ENCODE results near the gene DIP2C. TPM values are rescaled to one million over a fixed set of nuclear protein-coding genes. Genes with fewer than 3 reads are reported as not detected.

Gene DIP2C
- total RNA-seq, 2 experiments from 2014 or later: 0.85 to 0.95 TPM

DNA sequence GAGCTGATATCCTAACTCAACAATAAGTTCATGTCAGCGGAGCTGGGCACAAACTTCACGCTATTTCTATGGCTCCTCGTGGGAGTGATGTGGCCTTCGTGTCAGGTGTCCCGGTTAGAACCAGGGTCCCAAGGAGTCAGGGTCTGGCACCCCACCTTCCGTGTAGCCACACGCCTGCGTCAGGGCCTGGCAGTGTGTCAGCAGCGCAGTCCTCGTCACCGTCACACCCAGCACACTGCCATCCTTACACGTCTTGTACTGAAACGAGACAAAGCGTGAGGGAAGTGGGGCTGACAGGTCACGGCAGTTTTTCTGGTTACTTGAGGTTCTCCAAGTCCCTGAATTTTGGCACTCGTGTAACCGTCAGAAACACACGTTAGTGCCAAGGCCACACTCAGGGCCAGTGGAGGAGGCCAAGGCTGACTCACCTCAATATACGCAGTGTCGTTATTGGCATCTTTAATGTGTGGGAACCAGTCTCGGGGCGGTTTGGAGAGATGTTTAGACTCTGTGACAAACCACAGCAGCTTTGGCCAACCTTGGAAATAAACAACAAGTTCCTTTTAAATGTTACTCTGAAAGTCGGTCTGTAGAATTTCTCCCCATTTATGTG, 299.5 kb downstream of the DIP2C start:
- intact Hi-C loops (cut with micrococcal nuclease): no loop called here
- H3K27ac Mint-ChIP-seq: no peak overlapping the region
- H3K36me3 Mint-ChIP-seq (ENCODE audit: low read depth): no peaks in the 10 kb centered on the region
- no peak overlapping the region for H3K4me3 Mint-ChIP-seq
- no peaks in the 10 kb centered on the region for H3K9me3 Mint-ChIP-seq
- no peak for DNase-seq
- peaks cover 2% of the 10 kb centered on the region for H3K4me1 Mint-ChIP-seq (ENCODE audit: low read depth)
- no peak for TF ChIP-seq CTCF (IDR thresholded peaks at IDR 0.05)
- no peaks in the 10 kb centered on the region for H3K27me3 Mint-ChIP-seq
- POLR2A ChIA-PET: no interaction called here
- no peak for ATAC-seq
- CTCF ChIA-PET: no interaction called here

GRCh38 chr10:389261-389790, 300.1 kb downstream of the DIP2C start:
- CTCF ChIA-PET: no interaction called here
- no peak for TF ChIP-seq CTCF (IDR thresholded peaks at IDR 0.05)
- no peak overlapping the region for H3K27ac Mint-ChIP-seq
- H3K4me1 Mint-ChIP-seq (ENCODE audit: low read depth): no peaks in the 10 kb centered on the region
- ATAC-seq (no peak), DNase-seq (no peak)
- no peak overlapping the region for H3K4me3 Mint-ChIP-seq
- no peaks in the 10 kb centered on the region for H3K9me3 Mint-ChIP-seq
- H3K27me3 Mint-ChIP-seq: no peaks in the 10 kb centered on the region
- intact Hi-C loops (cut with micrococcal nuclease): no loop called here
- H3K36me3 Mint-ChIP-seq (ENCODE audit: low read depth): no peaks in the 10 kb centered on the region
- POLR2A ChIA-PET: no interaction called here

- ATAC-seq (no peak), DNase-seq (no peak)
- Mint-ChIP-seq H3K4me3 (no peak overlapping the region), H3K27ac (no peak overlapping the region), H3K9me3 (no peaks in the 10 kb centered on the region), H3K4me1 (ENCODE audit: low read depth) (peaks cover 3% of the 10 kb centered on the region), H3K27me3 (no peaks in the 10 kb centered on the region), H3K36me3 (ENCODE audit: low read depth) (no peaks in the 10 kb centered on the region)
- TF ChIP-seq CTCF (IDR thresholded peaks at IDR 0.05): no peak
- ChIA-PET CTCF (no interaction called here), POLR2A (no interaction called here)
- intact Hi-C loops (cut with micrococcal nuclease): no loop called here
Observed at GRCh38 chr10:388661-389045, 300.8 kb downstream of the DIP2C start.

DNA sequence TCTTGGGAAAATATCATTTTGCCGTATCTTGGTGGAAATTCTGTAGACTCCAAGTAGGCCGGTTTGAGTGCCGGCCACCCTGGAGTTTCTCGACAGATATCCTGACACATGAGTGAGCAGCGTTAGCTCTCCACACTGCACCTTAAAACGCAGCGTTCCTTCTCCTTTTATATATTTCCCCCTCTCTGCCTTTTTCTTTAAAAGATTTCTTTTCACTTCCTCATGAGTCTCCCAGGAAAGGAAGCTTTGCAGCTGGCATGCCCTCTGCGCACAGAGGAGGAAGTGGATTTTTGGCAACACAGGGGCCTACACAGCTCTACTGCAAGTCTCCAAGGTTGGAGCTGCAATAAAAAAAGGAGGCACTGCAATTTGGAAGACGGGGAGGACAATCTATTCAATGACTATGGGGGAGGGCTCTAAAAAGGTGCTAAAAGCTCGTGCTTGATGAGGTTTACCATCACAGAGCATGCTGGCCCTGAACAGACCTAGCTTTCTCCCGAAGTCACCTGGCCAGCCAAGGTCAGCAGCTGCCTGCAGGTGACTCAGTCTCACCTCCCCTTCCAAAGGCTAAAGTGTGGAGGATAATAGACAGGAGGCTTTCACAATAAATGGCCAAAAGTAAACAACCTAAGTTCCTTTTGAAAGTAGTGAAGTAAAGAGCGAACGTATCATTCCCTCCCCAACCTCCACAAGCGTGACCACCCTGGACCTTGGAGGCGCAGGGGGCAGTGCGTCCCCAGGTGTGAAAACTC, 301.4 kb downstream of the DIP2C start:
- no peak for ATAC-seq
- H3K27me3 Mint-ChIP-seq: no peaks in the 10 kb centered on the region
- POLR2A ChIA-PET: no interaction called here
- TF ChIP-seq CTCF (IDR thresholded peaks at IDR 0.05): no peak
- no peak overlapping the region for H3K4me3 Mint-ChIP-seq
- H3K4me1 Mint-ChIP-seq (ENCODE audit: low read depth): peaks cover 4% of the 10 kb centered on the region
- CTCF ChIA-PET: no interaction called here
- intact Hi-C loops (cut with micrococcal nuclease): no loop called here
- no peak for DNase-seq
- no peaks in the 10 kb centered on the region for H3K9me3 Mint-ChIP-seq
- no peaks in the 10 kb centered on the region for H3K36me3 Mint-ChIP-seq (ENCODE audit: low read depth)
- H3K27ac Mint-ChIP-seq: no peak overlapping the region

GRCh38 chr10:387593-387891, 301.9 kb downstream of the DIP2C start:
- H3K9me3 Mint-ChIP-seq: no peaks in the 10 kb centered on the region
- peaks cover 5% of the 10 kb centered on the region for H3K4me1 Mint-ChIP-seq (ENCODE audit: low read depth)
- TF ChIP-seq CTCF (IDR thresholded peaks at IDR 0.05): no peak
- CTCF ChIA-PET: interaction anchor here (1.0 kb wide), 1 partner anchor 11 kb away, joined by 3 read pairs; no protein-coding TSS in a partner anchor
- no peaks in the 10 kb centered on the region for H3K27me3 Mint-ChIP-seq
- H3K27ac Mint-ChIP-seq: no peak overlapping the region
- intact Hi-C loops (cut with micrococcal nuclease): no loop called here
- ATAC-seq: no peak
- H3K36me3 Mint-ChIP-seq (ENCODE audit: low read depth): no peaks in the 10 kb centered on the region
- no peak overlapping the region for H3K4me3 Mint-ChIP-seq
- POLR2A ChIA-PET: no interaction called here
- no peak for DNase-seq
